ENCODE measurements around the gene CMKLR1.

The CMKLR1 gene

GRCh38 chr12:108298761-108299275 lies 40.3 kb downstream of the CMKLR1 start:
- no peaks in the 10 kb centered on the region for H3K27me3 ChIP-seq
- no peak overlapping the region for H3K4me3 ChIP-seq (ENCODE audit: low read depth, low read length)
- TF ChIP-seq, protein P1, sequence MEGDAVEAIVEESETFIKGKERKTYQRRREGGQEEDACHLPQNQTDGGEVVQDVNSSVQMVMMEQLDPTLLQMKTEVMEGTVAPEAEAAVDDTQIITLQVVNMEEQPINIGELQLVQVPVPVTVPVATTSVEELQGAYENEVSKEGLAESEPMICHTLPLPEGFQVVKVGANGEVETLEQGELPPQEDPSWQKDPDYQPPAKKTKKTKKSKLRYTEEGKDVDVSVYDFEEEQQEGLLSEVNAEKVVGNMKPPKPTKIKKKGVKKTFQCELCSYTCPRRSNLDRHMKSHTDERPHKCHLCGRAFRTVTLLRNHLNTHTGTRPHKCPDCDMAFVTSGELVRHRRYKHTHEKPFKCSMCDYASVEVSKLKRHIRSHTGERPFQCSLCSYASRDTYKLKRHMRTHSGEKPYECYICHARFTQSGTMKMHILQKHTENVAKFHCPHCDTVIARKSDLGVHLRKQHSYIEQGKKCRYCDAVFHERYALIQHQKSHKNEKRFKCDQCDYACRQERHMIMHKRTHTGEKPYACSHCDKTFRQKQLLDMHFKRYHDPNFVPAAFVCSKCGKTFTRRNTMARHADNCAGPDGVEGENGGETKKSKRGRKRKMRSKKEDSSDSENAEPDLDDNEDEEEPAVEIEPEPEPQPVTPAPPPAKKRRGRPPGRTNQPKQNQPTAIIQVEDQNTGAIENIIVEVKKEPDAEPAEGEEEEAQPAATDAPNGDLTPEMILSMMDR (IDR thresholded peaks at IDR 0.05; ENCODE audit: low read depth, low read length) = no peak
- H3K4me1 ChIP-seq = peaks cover 17% of the 10 kb centered on the region
- no peaks in the 10 kb centered on the region for H3K9me3 ChIP-seq
- no peak for DNase-seq
- no peaks in the 10 kb centered on the region for H3K36me3 ChIP-seq

DNA sequence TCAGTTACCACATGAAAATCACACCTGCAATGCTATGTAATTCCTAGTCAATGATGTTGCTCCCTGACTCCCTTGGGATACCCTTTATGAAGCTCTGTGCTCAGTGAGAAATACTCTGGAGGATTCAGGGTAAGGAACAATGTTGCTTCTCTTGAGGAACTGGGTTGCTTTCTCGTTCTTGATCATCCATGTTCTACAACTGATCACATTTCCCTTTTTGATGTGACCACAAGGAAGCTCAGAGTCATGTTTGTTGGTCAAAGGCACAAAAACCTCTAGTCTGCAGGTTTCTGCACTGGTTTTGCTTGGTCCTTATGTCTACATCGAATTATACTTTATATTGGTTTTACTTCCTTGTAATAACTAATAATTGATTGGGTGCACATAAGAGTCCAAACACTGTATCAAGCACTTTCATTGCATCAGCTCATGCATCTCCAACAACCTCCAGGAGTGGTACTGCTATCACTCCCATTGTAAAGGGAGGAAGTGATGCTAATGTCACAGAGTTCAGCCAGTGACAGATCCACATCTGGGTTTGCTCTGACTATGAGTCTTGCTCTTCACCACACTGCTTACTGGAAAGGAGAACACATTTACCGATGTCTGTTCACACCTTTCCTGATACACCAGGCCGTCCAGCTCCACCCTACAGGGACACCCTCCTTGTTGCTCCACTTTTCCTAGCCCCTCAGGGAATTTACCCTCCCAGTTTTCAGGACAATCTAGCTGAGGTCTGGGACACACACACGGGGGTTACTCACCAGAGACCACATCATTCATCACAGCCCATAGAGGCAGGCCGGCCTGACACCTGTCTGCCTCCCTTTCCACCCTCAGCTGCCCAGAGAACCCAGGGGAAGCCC lies 41.0 kb downstream of the CMKLR1 start:
- Histone ChIP-seq H3K4me1 (peaks cover 17% of the 10 kb centered on the region), H3K9me3 (no peaks in the 10 kb centered on the region), H3K36me3 (no peaks in the 10 kb centered on the region), H3K4me3 (ENCODE audit: low read depth, low read length) (no peak overlapping the region), H3K27me3 (no peaks in the 10 kb centered on the region)
- no peak for DNase-seq
- TF ChIP-seq, protein P1 (IDR thresholded peaks at IDR 0.05; ENCODE audit: low read depth, low read length) = no peak

DNA sequence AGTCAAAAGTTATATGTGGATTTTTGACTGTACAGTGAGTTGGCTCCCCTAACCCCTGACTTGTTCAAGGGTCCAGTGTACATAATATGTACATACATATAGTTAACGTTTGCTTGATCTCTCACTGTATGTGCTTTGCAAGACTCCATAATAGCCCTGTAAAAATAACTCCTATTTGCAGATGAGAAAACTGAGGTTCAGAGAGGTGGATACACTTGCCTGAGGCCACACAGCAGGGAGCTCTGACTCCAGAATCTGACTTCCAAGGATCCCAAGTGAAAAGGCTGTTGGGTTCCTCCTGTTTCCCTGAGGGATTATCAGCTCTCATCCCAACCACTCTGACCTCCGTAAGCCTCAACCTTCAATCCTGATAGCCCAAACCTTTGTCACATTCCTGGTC lies 41.7 kb downstream of the CMKLR1 start:
- no peaks in the 10 kb centered on the region for H3K9me3 ChIP-seq
- no peaks in the 10 kb centered on the region for H3K36me3 ChIP-seq
- peaks cover 17% of the 10 kb centered on the region for H3K4me1 ChIP-seq
- H3K27me3 ChIP-seq = no peaks in the 10 kb centered on the region
- TF ChIP-seq, protein P1 (IDR thresholded peaks at IDR 0.05; ENCODE audit: low read depth, low read length) = no peak
- H3K4me3 ChIP-seq (ENCODE audit: low read depth, low read length) = no peak overlapping the region
- DNase-seq = no peak

- TF ChIP-seq, protein P1 (IDR thresholded peaks at IDR 0.05; ENCODE audit: low read depth, low read length) = no peak
Observed at GRCh38 chr12:108296945-108297344, 42.2 kb downstream of the CMKLR1 start.

DNA sequence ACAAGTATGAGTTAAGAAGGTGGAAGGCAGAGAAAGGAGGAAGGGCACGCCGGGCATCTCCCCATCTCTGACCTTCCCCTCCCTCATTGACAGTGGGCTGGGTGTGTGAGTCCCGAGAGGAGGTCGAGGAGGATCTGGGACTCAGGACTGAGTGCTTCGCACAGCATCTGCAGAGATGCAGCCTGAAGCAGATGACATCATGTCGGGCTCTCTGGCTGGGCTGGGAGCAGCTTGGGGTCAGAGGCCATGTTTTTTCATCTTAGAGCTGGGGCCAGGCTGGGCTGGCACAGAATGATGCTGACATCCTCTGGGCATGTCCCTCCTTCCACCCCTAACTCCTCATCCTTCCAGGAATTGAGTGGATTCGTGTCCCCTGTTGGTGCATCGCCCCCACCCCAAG lies 43.5 kb downstream of the CMKLR1 start:
- peaks cover 17% of the 10 kb centered on the region for H3K4me1 ChIP-seq
- TF ChIP-seq, protein P1 (IDR thresholded peaks at IDR 0.05; ENCODE audit: low read depth, low read length) = no peak
- no peak overlapping the region for H3K4me3 ChIP-seq (ENCODE audit: low read depth, low read length)
- H3K36me3 ChIP-seq = no peaks in the 10 kb centered on the region
- no peak for DNase-seq
- H3K27me3 ChIP-seq = no peaks in the 10 kb centered on the region
- H3K9me3 ChIP-seq = no peaks in the 10 kb centered on the region

More at GRCh38 chr12:108296945-108297344, 42.2 kb downstream of the CMKLR1 start:
- H3K36me3 ChIP-seq = no peaks in the 10 kb centered on the region
- H3K27me3 ChIP-seq = no peaks in the 10 kb centered on the region
- no peaks in the 10 kb centered on the region for H3K9me3 ChIP-seq
- no peak overlapping the region for H3K4me3 ChIP-seq (ENCODE audit: low read depth, low read length)
- DNase-seq = no peak
- peaks cover 17% of the 10 kb centered on the region for H3K4me1 ChIP-seq
